Upper lobe of left lung (tissue), 4 donors: Measurements from ENCODE around the gene RMDN2.

Experiments used
- CTCF ChIP-seq, 6 experiments: fragments of 450-650 bp in 4 of 6; fragments of 200-600 bp in 2 of 6; sonication (generic) in 2 of 6; IDR thresholded peaks; one replicate each; pipeline ENCODE4 v1.5.1; 2016 to 2019; ENCODE audit warnings: antibody characterized with exemption in 6 of 6
- POLR2A ChIP-seq, 4 donors: fragments of 450-650 bp; IDR thresholded peaks; one replicate each; pipeline ENCODE4 v1.5.1; 2016 to 2017; ENCODE audit warnings: antibody characterized with exemption in 4 of 4, mild to moderate bottlenecking in 2 of 4

GRCh38 chr2:38064801-38065501 is 139.9 kb downstream of the RMDN2 start:
- TF ChIP-seq CTCF (IDR thresholded peaks at IDR 0.05) (no peak), POLR2A (IDR thresholded peaks at IDR 0.05) (no peak)
